Mucosa of descending colon (tissue), 3 donors: Measurements from ENCODE around the gene CDC16. TPM values are rescaled to one million over a fixed set of nuclear protein-coding genes. Genes with fewer than 3 reads are reported as not detected.
A peak's percentile ranks its signal among the peaks of the same experiment; 100 is the strongest.

Experiments
- ATAC-seq: fragments of 200-7000 bp; cut with Tn5 transposase; one replicate; pipeline ENCODE4 v1.9.1; 2020; ENCODE audit warnings: mild to moderate bottlenecking, moderate library complexity
- DNase-seq, 3 donors: peaks; one replicate each; pipeline ENCODE4 v3.0.0-alpha.2; 2020
- H3K36me3 ChIP-seq: fragments of 200-600 bp; one replicate; pipeline ENCODE4 v1.8.0; 2021; ENCODE audit warnings: low read depth, mild to moderate bottlenecking
- H3K4me1 ChIP-seq: fragments of 200-600 bp; one replicate; pipeline ENCODE4 v1.8.0; 2021; ENCODE audit warnings: low read depth, mild to moderate bottlenecking
- H3K4me3 ChIP-seq: fragments of 200-600 bp; one replicate; pipeline ENCODE4 v1.8.0; 2021; ENCODE audit warnings: mild to moderate bottlenecking
- H3K9me3 ChIP-seq: fragments of 200-600 bp; one replicate; pipeline ENCODE4 v1.8.0; 2021; ENCODE audit warnings: mild to moderate bottlenecking
- CTCF ChIP-seq: fragments of 200-600 bp; IDR thresholded peaks from one replicate; pipeline ENCODE4 v1.8.0; 2022; ENCODE audit warnings: antibody characterized with exemption, mild to moderate bottlenecking
- intact Hi-C, 2 donors: fragments of 100-400 bp; cut with DNase I in 1 of 2; cut with micrococcal nuclease in 1 of 2; formaldehyde crosslinking; loops; one replicate each; pipeline versions ENCODE4 v1.11.0 to v1.11.1; 2022; cut with DNase I, micrococcal nuclease
- total RNA-seq, 3 donors: library from RNA; stranded (reverse); fragmentation: NEBNext Ultra II Directional in 2 of 3; extraction: Animal tissue kit (Norgen Biotek cat#: 25700) in 2 of 3; gene quantifications; one replicate each; pipeline versions ENCODE4 v1.2.1 to v1.2.4, GENCODE V29; 2021 to 2023
- donor health status: DM: no; HTN: no; CAD: no; lungs with moderate emphysema.
- donor health status: DM: no; HTN: no; CAD: no.
- donor health status: DM: no; HTN: yes; CAD: no.

Gene CDC16
- total RNA-seq, 3 donors from 2014 or later = 43.8 to 53.3 (median 50.3) TPM

- H3K9me3 ChIP-seq = no peaks in the 10 kb centered on the region
- peaks cover 6% of the 10 kb centered on the region for H3K4me1 ChIP-seq
- H3K4me3 ChIP-seq = no peak overlapping the region
- ATAC-seq (no peak), DNase-seq (no peak)
- no peaks in the 10 kb centered on the region for H3K36me3 ChIP-seq
- TF ChIP-seq CTCF = no peak
- intact Hi-C loops = no loop called here
Measured at GRCh38 chr13:114309806-114310410, 75.2 kb downstream of the CDC16 start.

GRCh38 chr13:114310956-114311355 is 76.3 kb downstream of the CDC16 start:
- H3K9me3 ChIP-seq = no peaks in the 10 kb centered on the region
- no peak overlapping the region for H3K4me3 ChIP-seq
- no peak for DNase-seq
- no peak for ATAC-seq
- intact Hi-C loops = no loop called here
- no peaks in the 10 kb centered on the region for H3K36me3 ChIP-seq
- TF ChIP-seq CTCF = no peak
- peaks cover 11% of the 10 kb centered on the region for H3K4me1 ChIP-seq

- TF ChIP-seq CTCF = no peak
- intact Hi-C loops = no loop called here
- Histone ChIP-seq H3K36me3 (no peaks in the 10 kb centered on the region), H3K4me1 (peaks cover 13% of the 10 kb centered on the region), H3K4me3 (no peak overlapping the region), H3K9me3 (no peaks in the 10 kb centered on the region)
- no peak for DNase-seq
- ATAC-seq = no peak
Measured at GRCh38 chr13:114311387-114311786, 76.7 kb downstream of the CDC16 start.

- DNase-seq (no peak), ATAC-seq (no peak)
- Histone ChIP-seq H3K4me1 (peaks cover 13% of the 10 kb centered on the region), H3K36me3 (no peaks in the 10 kb centered on the region), H3K9me3 (no peaks in the 10 kb centered on the region), H3K4me3 (no peak overlapping the region)
- intact Hi-C loops = no loop called here
- TF ChIP-seq CTCF = no peak
Measured at GRCh38 chr13:114311908-114312307, 77.2 kb downstream of the CDC16 start.

- TF ChIP-seq CTCF = no peak
- Histone ChIP-seq H3K4me1 (peaks cover 17% of the 10 kb centered on the region), H3K36me3 (no peaks in the 10 kb centered on the region), H3K4me3 (no peak overlapping the region), H3K9me3 (no peaks in the 10 kb centered on the region)
- DNase-seq = peak in 2 of 3 donors; percentile 23 to 39
- intact Hi-C loops = no loop called here
- no peak for ATAC-seq
Measured at GRCh38 chr13:114313061-114313860, 78.6 kb downstream of the CDC16 start.
